GM11168 (cell line): ENCODE results near the gene FAM216A.
"Not testable (repeated sequence)": the region's sequence is repeated elsewhere in the genome, so short reads cannot be mapped to it uniquely, and the experiment has no call there.

ENCODE experiments used
- in situ Hi-C: fragments of 300-500 bp; cut with MboI; formaldehyde crosslinking; loops from one replicate; pipeline ENCODE4 v1.12.0; 2022; ENCODE audit warnings: low sequenced_read_pairs; ENCODE audit not compliant: unreplicated experiment

FAM216A gene, protein sequence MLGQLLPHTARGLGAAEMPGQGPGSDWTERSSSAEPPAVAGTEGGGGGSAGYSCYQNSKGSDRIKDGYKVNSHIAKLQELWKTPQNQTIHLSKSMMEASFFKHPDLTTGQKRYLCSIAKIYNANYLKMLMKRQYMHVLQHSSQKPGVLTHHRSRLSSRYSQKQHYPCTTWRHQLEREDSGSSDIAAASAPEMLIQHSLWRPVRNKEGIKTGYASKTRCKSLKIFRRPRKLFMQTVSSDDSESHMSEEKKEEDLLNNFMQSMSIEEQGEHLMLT

DNA sequence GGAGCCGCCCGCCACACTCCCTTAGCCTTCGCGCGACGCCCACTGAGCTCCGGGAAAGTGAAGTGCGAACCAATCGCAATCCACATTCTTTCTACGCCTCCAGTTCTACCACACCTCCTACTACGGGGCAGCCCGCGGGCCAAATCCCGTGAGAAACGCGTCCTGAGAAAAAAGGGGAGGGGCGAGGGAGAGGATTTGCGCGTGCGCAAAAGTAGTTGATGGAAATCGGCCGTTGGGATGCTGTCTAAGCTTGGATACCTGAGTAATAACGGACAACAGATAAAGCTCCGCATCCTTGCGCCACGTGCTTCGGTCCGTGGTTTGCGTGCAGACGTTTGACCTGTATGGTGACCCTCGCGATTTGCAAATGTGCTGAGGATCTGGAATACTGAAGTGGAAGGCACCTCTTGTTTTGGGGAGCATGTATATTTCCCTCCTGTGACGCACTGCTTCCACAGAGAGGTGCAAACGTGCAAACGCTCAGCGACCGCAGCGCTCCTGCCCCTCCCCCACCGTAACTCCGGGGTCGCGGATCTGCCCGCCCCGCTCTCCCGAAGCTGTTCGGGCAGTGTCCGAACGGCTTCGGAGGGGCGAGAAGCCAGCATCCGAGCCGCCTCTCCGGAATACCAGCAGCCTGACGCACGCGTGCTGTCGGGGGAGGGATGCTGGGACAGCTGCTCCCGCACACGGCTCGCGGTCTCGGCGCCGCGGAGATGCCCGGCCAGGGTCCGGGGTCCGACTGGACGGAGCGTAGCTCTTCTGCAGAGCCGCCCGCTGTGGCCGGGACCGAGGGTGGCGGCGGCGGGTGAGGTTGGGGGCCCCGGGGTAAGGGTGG, at the start of gene FAM216A, which contains the start of gene GPN3:
Gene FAM216A, plus strand, starts transcription at position 632 of the 835 bp plus-strand sequence. Its CDS starts 31 bp downstream, at position 663.
Gene GPN3, minus strand, starts transcription at position 44 of the 835 bp plus-strand sequence. CDS start 54 bp downstream, outside the sequence.
- in situ Hi-C loops = no loop called here

DNA sequence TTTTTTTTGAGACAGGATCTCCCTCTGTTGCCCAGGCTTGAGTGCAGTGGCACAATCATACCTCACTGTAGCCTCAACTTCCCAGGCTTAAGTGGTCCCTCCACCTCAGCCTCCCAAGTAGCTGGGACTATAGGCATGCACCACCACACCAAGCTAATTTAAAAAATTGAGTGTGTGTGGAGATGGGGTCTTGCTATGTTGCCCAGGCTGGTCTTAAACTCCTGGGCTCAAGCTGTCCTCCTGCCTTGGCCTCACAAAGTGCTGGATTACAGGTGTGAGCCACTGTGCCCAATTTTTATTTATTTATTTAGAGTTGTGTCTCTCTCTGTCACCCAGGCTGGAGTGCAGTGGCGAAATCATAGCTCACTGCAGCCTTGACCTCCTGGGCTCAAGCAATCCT, 48.0 kb upstream of the FAM216A start:
- in situ Hi-C loops = loop anchor here (10.0 kb wide), 1 partner anchor 336 kb away; no protein-coding TSS in a partner anchor

DNA sequence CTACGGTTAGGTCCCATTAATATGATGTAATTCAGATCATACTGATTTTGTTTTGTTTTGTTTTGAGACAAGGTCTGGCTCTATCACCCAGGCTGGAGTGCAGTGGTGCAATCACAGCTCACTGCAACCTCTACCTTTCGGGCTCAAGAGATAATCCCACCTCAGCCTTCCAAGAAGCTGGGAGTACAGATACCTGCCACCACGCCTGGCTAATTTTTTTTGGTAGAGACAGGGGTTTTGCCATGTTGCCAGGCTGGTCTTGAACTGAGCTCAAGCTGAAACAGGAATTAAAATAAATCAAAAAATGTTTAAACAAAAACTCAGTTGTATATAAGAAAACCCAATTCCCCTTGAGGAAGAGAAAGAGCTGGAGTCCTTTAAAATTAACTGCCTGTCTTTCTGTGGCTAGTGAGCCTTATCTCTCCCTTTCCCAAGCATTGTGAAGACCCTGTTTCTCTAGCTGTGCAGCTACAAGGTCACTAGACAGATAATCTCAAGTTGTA, 47.4 kb upstream of the FAM216A start:
- in situ Hi-C loops = loop anchor here (10.0 kb wide), 1 partner anchor 336 kb away; no protein-coding TSS in a partner anchor

DNA sequence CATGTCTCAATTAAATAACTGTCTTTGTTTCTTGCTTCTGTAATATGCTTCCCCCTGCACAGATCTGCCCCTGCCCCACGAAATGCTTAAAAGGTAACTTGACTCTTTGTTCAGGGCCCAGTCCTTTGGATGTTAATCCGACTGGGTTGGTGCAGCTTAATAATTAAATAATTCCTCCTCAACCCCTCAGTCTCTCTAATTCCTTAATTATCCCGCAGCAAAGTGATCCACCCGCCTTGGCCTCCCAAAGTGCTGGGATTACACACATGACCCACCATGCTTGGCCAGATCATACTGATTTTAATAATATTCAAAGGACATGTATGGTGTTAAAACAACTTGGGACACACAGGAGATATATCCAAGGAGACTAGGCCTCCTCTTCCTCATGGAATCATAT, 46.9 kb upstream of the FAM216A start:
- in situ Hi-C loops = loop anchor here (10.0 kb wide), 1 partner anchor 337 kb away; no protein-coding TSS in a partner anchor

DNA sequence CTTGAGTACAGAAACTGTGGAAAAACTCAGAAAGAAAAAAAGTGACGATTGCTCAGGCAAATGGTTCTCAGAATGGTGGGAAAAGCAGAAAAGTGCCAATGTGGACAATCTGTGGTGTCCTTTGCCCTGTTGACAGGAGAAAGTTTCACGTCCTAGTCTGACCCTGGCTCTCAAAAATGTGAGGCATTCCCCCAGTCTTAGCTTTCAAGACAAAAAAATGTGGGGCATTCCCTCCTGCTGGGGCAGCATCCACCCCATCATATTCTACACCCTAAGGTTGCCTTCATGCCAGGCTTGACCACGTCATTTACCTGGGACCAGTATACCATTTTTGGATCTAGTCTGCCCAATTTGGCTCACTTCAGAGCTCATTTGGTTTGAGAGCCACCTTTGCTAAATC, 44.4 kb upstream of the FAM216A start:
- in situ Hi-C loops = loop anchor here (10.0 kb wide), 1 partner anchor 339 kb away; no protein-coding TSS in a partner anchor

DNA sequence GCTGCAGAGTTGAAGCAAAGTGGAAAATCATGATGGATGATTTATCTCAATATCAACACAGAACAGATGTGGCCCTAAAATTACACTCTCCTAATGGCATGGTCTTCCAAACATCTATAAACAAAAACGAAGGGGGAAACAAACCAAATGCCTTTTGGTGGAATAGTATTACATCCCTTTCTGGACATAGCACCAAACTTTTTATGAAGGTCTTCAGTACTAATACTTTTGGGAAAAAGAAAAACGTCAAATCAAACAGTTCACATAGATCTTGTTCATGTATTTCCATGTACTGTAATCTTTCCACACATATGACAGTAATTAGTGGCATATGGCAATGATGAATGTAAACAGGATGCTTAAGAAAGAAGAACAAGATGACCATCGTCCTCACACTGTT, 42.2 kb upstream of the FAM216A start:
- in situ Hi-C loops = loop anchor here (10.0 kb wide), 1 partner anchor 342 kb away; no protein-coding TSS in a partner anchor

DNA sequence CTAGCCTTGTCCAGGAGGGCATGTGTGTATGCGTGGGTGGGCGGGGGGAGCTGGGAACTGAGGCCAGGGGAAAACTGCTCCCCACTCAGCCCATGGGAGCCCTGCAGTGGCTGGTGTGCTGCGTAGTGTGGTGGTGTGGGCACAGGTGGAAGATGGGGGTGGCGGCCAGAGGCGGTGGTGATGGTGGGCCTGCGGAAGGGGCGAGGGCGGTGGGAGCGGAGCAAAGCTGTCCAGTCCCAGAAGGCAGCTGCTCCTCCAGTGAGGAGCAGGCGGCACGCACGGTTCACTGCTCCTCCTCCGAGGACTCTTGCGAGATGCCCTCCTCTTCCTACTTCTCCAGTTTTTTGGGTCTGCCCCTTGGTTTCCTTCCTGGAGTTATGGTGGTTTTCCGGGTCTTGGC, 39.0 kb upstream of the FAM216A start:
- in situ Hi-C loops = loop anchor here (10.0 kb wide), 1 partner anchor 345 kb away; no protein-coding TSS in a partner anchor

DNA sequence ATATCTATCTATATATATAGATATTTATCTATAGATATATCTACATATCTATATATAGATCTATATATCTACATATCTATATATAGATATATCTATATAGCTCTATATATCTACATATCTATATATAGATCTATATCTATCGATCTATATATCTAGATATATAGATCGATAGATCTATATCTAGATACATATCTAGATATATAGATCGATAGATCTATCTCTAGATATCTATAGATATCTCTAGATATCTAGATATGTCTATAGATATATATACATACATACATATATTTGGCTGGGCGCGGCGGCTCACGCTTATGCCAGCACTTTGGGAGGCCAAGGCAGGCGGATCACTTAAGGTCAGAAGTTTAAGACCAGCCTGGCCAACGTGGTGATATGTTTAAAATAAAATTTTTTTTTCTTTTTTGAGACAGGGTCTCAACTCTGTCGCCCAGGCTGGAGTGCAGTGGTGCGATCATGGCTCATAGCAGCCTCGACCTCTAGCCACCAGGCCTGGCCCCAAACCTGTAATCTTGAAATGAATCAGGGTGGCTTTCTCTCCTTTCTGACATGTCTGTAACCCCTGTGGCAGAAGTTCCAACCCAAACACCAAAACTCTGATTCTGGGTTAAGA, 36.6 kb upstream of the FAM216A start:
- in situ Hi-C loops = no loop called here

DNA sequence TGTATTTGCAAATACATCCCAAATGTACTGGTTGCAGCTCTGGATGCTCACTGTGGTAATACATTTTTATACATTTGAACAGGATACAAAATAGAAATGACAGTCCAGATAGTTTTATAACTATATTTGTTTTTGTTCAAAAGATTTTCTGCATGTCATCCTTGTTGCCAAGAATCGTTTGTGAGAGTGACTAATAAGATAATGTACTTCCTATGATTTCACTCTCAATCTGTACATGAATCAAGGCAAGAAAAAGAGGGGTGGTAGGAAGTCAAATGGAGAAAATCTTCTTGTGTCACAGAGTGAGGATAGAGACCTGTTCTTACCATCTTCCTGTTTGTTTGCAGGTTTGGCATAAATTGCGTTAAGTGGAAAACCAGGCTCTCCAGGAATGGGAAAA, 32.4 kb upstream of the FAM216A start:
- in situ Hi-C loops = no loop called here

DNA sequence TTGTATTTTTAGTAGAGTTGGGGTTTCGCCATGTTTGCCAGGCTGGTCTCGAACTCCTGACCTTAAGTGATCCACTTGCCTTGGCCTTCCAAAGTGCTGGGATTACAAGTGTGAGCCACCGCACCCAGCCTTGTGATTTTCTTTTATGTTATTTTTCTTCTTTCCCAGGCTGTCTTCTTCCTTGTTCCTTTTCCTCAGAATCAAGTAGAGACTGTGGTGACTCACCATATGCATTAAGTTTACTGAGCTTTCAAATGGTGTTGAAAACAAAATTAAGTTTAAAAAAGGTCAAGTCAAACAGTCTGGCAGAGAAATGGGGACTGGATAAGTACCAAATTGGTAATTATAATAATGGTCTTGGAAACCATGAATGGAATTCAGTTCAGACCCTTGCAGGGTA, 24.2 kb upstream of the FAM216A start:
- in situ Hi-C loops = no loop called here

DNA sequence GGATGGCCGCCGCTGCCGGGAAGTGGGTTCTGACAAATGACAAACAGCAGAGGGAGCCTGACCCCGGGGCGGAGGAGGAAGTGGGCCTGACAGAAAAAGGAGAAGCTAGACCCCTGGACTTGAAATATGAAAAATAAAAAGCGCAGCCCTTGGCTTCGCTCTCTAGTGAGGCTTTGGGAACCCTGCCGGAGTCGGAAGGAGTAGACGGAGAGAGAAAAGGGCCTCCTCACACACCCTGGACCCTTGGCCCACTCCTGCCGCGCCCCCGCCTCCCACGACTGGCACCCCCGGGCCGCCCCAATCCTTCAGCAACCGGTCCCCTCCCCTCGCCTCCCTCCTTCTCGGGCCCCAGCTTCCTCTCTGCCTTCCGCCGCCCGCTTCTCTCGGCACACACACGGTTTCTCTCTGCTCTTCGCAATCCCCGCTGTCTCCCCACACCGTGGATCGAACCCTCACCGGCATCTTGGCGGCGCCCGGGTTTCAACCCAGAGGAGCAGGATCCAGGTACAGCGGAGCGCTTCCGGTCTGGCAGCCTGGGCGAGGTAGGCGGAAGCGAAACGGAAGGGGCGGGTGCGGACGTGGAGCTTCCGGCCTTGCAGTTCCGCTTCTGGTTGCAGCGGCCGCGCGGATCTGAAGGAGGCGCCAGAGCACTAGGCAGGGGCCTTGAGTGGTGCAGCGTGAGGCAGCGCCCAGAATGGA, 18.7 kb upstream of the FAM216A start, which contains the start of gene ARPC3:
Gene ARPC3, minus strand, starts transcription at position 539 of the 699 bp plus-strand sequence. Its CDS starts 77 bp downstream, at position 462.
- in situ Hi-C loops = loop anchor here (10.0 kb wide), 1 partner anchor 155 kb away; no protein-coding TSS in a partner anchor

DNA sequence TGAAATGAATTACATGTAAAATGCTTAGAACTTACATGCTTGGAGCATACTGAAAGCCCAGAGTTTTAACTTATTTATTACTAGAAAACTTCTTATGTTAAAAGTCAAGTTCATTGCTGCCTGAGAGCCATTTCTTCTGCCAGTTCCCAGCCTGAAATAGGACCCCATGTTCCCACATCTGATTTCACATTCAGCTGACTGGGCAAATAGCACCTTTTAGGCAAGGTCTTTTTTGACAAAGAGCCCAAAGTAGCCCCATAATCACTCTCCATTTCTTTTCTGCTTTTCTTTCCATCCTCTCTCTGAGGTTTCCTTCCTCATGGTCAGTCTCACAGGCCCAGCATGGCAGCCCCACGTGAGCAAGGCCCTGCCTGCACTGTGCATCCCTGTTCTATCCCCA, 17.4 kb upstream of the FAM216A start:
- in situ Hi-C loops = loop anchor here (10.0 kb wide), 1 partner anchor 154 kb away; no protein-coding TSS in a partner anchor

DNA sequence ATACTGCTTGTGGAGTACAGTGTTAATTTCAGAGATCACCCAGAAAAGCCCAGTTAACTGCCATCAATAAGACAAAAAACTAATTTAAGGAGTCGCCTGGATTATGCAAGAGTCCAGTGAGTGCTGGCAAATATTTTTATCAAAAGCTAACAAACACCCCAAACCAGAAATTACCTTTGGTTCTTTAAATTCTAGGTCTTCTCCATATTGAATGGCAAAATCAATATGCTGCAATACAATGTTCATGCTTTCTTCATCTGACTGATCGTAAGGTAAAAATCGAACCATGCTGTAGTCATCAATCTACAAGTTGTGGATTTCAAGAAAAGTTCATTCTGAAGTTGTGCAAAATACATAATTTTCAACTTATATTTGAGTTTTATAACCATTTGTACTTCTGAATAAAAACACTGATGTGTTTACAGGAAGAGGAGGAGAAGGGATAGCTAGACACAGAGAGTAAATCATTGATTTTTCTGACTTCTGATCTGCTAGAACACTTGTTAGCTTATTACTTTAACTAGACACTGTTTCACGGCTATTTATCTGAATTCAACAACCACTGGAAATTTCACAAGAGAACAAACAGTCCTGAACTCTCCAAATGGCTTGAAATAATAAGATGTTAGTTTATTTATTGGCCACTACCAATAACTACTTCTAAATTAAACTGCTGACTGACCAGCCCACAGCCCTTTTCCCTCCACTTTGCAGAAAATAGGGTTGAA, 14.9 kb upstream of the FAM216A start:
- in situ Hi-C loops = loop anchor here (10.0 kb wide), 1 partner anchor 151 kb away; no protein-coding TSS in a partner anchor

DNA sequence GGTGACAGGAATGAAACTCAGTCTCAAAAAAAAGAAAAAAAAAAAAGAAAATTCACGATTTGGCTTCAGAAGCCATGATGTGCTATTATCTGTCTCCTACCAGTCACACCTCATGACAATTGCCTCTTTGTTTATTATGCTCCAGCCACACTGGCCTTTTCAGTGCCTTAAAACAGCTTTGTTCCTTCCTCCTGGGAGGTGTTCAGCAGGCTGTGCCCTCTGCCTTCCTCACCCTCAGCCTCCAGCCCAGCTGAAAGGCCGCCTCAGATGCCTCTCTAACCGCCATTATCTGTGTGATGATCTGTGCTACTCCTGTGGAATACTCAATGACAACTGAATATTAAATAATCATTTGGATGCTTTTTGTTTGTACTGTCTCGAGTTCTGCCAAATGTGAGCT, 9.9 kb upstream of the FAM216A start:
- in situ Hi-C loops = loop anchor here (10.0 kb wide), 1 partner anchor 146 kb away; no protein-coding TSS in a partner anchor

DNA sequence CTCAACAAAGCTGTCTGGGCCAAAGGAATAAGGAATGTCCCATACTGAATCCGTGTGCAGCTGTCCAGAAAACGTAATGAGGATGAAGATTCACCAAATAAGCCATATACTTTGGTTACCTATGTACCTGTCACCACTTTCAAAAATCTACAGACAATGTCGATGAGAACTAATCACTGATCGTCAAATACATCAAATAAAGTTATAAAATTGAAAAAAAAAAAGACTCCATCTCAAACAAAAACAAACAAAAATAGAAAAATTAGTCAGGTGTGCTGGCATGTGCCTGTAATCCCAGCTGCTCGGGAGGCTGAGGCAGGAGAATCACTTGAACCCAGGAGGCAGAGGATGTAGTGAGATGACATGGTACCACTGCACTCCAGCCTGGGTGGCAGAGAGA, 7.5 kb upstream of the FAM216A start:
- in situ Hi-C loops = not testable (repeated sequence)

DNA sequence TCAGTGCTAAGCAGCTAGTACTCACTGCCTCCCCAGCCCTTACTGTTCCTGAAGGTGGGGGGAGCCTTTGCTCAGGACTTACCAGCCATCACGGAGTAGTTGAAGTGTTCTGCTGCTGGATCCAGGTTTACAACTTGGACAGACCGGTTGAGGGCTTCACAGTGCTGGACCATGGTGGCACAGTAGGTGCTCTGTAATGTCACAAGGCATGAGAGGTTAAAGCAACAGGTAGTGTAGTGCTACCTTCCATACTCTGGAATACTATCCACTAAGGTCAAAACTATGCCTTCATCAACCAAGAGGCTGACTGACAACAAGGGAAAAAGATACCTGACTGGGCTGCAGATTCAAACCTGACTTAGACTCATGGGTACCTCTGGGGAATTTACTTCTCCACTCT, 3.6 kb upstream of the FAM216A start:
- in situ Hi-C loops = no loop called here

DNA sequence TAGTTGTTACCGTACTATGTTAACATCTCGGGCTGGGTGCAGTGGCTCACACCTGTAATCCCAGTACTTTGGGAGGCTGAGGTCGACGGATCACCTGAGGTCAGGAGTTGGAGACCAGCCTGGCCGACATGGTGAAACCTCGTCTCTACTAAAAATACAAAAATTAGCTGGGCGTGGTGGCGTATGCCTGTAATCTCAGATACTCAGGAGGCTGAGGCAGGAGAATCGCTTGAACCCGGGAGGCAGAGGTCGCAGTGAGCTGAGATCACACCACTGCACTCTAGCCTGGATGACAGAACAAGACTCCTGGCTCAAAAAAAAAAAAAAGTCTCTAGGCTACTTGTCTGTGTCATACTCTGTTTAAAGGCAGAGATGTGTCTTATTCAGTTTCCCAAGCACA, 2.9 kb upstream of the FAM216A start:
- in situ Hi-C loops = not testable (repeated sequence)

DNA sequence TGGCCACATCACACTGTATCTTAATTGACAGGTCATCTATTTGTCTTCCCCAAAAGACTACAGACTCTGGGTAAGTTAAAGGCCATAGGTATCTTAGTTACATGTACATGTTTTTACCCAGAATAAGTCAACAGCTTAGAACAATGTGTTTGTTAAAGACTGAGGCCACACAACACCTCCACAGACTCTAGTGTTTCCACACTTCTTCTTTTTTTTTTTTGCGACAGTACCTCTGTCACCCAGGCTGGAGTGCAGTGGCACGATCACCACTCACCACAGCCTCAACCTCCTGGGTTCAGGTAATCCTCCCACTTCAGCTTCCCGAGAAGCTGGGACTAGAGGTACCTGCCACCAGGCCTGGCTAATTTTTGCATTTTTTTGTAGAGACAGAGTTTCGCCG, 1.9 kb upstream of the FAM216A start:
- in situ Hi-C loops = no loop called here

DNA sequence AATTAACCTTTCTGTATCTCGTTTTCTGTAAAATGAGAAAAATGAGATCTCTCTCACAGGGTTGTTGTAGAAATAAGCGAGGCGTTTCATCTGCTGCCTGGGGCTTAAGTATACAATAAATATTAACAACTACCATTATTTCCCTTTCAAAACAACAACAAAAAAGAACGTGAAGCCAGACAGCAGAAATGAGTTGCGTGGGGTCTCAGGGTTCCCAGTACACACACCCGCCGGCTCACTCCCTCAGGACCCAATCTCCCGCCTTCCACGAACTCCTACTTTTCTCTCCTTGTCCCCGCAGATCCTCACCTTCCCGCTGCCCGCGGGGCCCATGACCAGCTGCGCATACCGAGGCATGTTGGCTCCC, 815 bp upstream of the FAM216A start:
- in situ Hi-C loops = no loop called here
